ENCODE data around the gene STK26.
"Not testable (repeated sequence)": the region's sequence is repeated elsewhere in the genome, so short reads cannot be mapped to it uniquely, and the experiment has no call there.

The STK26 gene

GRCh38 chrX:132022967-132023895 is at the start of gene STK26:
Gene STK26 (plus strand): TSS chrX:132023302. CDS start chrX:132023618, 316 bp downstream.
- peak; percentile 66 to 68 for DNase-seq (ENCODE audit: low read depth in 2 of 2)

- DNase-seq (ENCODE audit: low read depth in 2 of 2): no peak
Measured at GRCh38 chrX:131975851-131976250, 47.3 kb upstream of the STK26 start.

DNA sequence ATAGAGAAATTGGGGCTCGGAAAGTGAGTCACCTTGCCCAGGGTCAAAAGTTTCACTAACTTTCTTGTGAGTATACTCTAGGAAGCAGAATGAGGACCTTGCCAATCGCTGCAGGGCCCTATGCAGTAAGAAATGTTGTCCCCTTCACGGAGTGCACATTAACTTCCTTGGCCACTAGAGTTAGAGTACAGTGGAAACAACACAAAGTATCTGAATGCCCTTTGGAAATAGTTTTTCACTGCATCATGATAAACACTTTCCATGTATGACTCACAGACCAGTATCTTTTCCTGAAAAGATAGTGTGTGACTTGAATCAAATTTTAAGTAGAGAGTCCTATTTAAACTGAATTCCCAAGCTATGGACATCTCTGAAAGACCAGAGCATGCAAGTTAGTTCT is 45.5 kb upstream of the STK26 start:
- no peak for DNase-seq (ENCODE audit: low read depth in 2 of 2)

GRCh38 chrX:131979116-131979515 is 44.0 kb upstream of the STK26 start:
- DNase-seq (ENCODE audit: low read depth in 2 of 2): no peak

DNA sequence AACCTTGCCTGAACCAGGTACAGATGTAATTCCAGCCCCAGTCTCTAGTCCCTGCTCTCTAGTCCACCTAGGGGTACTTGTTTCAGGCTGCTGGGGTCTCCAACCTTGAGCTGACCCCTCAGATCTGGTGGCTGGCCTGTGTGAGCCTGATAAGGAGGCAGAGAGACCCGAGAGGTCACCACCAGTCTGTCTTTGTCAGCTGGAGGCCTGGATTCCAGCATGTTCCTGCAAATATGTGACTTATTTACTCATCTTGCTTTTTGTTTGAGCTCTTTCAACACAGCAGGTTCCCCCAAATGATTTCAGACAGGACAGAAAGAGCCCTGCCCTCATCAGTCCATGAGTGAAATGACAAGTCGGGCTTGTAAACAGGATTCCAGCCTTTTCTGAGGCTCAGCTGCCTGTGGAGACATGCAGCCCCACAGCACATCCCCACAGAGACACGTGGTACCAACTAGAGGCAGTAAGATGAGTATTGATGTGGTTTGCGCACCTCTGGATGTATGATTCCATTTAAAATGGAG is 37.5 kb upstream of the STK26 start:
- DNase-seq (ENCODE audit: low read depth in 2 of 2): peak in 1 of 2 donors; percentile 1

GRCh38 chrX:131987252-131987651 is 35.9 kb upstream of the STK26 start:
- DNase-seq (ENCODE audit: low read depth in 2 of 2): no peak

DNA sequence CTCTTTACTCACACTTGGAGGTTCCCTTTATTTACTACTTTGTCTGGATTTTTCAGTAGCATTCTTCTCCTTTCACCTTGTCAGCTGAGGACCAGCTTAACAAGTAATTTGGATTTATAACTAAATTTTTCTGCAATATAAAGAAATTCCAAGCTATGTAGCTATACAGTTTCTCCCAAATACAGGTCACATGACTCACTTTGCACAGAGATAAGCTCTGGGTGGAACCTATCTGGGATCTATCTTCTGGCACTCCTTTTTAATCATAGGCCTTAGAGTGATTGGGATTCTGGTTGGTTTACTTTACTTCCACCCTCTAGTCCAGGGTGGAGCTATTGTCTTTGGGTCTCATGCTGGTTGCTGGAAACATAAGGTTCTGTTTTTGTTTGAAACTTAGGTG is 34.9 kb upstream of the STK26 start:
- no peak for DNase-seq (ENCODE audit: low read depth in 2 of 2)

- DNase-seq (ENCODE audit: low read depth in 2 of 2): no peak
Measured at GRCh38 chrX:132001127-132001526, 22.0 kb upstream of the STK26 start.

DNA sequence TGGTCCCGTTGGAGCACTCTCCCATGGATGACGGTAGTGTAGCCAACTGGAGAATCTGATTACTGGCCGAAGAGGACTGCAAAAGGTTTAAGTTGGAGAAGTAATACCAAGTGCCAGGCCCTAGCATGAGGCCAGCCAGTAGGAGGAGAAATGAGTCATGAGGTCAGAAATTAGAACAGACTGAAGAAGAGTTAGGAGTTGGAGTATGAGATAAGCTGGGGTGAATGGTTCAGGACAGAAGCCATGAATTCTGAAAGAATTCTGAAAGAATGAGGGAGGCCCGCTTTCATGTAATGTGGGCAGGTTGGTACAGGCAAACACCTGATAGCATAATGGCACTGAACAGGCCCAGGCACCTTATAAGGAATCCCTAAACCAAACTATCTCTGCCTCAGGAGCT is 18.4 kb upstream of the STK26 start:
- DNase-seq (ENCODE audit: low read depth in 2 of 2): no peak

GRCh38 chrX:132009350-132009749 is 13.8 kb upstream of the STK26 start:
- no peak for DNase-seq (ENCODE audit: low read depth in 2 of 2)

GRCh38 chrX:132010213-132010612 is 12.9 kb upstream of the STK26 start:
- DNase-seq (ENCODE audit: low read depth in 2 of 2): not testable (repeated sequence)

DNA sequence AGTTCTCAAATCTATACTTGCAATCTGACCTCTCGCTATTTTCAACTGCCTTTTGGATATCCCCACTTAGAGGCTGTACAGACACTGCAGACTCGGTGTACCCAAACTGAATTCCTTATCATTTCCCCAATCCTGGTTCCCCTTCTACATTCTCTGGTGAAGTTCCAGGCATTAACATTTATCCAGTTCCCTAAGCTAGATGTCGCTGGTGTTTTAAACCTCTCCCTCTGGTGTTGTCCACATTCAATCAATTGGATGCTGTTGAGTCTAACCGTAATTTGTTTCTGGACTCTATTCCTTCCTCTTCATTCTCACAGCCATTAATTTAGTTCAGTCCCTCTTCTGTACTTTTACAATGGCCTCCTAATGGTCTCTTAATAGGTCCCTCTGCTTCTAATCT is 7.2 kb upstream of the STK26 start:
- DNase-seq (ENCODE audit: low read depth in 2 of 2): no peak

- no peak for DNase-seq (ENCODE audit: low read depth in 2 of 2)
Measured at GRCh38 chrX:132016628-132017430, 6.3 kb upstream of the STK26 start.

DNA sequence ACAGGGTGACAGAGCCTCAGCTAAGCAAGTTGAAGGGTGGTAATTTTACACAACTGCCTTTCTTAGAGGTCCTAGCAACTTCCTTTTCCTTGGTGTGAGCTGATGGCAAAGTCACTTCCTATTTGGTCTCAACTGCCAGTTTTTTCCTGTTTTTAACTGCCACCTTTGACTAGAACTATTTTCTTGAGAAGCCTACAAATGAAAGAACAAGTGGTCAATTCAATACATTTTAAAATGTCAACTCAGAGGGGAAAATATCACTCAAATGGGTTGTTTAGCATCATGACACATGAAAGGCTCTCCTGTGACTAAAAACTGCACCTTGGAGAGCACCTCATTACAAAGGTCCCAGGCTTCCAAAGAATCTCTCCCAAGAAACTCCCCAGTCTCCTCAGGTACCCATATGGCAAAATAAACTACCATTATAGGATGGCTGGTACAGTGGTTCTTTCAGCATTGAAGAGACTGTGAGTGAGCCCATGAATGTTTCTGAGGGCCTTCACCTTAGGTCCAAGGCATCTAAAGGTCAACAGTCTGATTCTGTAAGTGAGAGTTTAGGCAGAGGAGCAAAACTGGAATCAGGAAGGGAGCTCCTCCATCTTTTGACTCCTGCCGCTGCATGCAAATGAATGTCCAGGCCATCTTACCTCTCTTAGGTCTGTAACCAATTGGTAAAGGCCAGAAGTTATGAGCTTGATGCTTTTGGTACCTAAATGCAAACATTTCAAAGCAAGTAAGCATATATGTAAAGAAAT is 5.5 kb upstream of the STK26 start:
- DNase-seq (ENCODE audit: low read depth in 2 of 2): no peak

DNA sequence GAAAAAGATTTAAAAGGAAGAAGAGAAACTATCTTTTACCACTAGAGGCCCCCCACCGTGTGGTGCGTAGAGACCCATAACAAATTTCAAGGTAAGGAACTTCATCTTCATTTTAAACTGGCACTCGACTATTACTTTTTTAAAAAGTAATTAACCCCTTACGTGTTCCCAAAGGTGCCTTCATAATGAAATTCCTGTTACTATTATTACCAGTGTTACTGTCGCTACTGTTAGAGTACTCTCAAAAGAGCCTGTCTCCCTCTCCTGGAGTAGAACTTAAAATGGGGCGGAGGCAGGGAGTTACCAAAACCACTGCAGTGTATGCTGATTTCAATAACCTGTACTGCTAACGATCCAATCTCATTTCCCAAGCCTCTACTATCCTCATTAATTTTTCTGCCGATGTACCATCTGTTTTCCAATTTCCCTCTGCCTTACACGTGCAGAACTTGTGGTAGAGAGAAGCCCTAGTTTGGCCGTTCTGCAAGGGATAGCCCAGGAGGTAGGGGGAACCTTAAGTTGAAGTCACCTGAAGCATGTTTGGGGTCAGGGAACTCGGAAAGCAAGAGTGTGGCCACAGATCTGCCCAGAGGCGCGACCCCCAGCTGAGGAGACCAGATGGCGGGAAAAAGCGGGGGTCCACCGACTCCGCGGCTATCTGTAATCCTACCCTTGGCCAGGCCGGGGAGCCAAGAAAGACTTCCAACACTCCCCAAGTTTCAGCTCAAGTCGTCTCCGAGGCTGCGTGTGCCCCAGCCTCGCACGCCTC is 720 bp upstream of the STK26 start:
- no peak for DNase-seq (ENCODE audit: low read depth in 2 of 2)

DNA sequence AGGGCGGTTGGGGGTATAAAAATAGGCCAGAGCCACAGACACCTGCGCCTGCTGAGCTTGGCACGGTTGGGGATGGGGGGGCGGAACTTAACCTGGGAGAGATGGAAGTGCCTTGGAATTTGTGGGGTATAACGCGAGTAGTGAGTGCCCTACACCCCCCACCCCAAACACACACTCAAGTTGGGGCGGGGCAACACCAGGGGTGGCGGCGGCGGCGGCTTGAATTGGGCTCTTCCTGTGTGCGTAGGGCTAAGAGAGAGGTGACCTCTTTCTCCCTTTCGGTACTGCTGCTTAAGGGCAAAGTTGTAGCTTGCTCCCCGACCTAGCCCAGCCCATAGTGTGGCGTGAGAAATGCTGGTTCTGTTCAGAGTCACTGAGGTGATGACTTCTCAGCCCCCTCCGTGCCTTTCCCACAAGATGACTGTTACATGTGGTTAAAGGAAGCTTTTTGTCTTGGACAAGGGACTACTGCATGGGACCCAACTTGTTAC is 839 bp downstream of the STK26 start:
- DNase-seq (ENCODE audit: low read depth in 2 of 2): peak; percentile 51 to 55

- DNase-seq (ENCODE audit: low read depth in 2 of 2): no peak
Measured at GRCh38 chrX:132025041-132025440, 1.9 kb downstream of the STK26 start.

GRCh38 chrX:132030264-132030663 is 7.2 kb downstream of the STK26 start:
- DNase-seq (ENCODE audit: low read depth in 2 of 2): no peak

DNA sequence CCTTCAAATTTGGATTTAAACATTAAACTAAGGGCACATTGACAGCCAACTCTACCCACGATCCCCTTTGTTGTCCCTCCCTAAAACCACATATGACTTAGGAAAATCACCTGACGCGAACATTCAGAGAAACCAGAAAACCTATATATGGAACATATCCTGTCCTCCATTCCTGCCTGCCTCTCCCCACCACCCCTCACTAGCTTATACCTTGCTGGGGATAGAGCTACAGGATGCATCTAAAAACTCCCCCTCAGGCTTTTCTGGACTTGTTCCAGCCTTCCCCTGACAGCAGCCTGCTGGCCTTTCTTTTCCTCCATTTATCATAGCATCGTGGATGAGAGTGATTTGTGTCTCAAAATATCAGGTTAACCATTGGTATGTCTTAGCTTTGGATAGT is 8.8 kb downstream of the STK26 start:
- no peak for DNase-seq (ENCODE audit: low read depth in 2 of 2)

DNA sequence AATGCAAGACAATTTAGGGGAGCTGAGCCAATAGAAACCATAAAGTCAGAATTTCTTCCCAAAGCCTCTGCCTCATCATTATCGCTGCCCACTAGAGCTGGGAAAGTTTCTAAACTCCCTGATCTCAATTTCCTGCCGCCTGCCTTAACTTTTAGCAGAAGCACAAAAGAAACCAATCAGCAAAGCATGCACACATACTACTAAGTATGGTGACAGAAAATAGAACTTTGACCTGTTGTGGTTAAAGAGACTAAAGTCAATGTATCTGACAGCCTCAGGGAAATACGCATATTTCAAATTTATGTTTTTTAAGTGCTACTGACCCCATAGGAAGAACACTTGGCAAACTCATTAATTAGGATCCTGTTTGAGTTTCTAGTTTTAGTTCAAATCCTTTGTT is 10.1 kb downstream of the STK26 start:
- no peak for DNase-seq (ENCODE audit: low read depth in 2 of 2)

DNA sequence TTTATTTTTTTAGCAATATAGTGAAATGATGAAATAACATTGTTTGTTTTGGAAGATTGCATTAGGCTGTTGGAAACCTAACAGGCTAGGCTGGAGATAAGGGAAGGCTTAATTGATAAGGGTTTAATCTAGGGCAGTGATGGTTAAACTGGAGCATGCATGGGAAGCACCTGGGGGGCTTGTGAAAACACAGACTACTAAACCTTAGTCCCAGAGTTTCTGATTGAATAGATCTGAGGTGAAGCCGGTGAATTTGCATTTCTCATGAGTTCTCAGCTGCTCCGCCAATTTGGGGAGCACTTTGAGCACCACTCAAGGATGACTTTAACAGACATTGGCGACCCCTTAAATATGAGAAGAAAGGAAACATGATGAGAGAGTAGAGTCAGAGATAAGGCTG is 11.5 kb downstream of the STK26 start:
- no peak for DNase-seq (ENCODE audit: low read depth in 2 of 2)
